Upper lobe of right lung (tissue), 1 donor: ENCODE measurements around the gene CNIH2. TPM values are rescaled to one million over a fixed set of nuclear protein-coding genes. Genes with fewer than 3 reads are reported as not detected.

Source experiments
- ATAC-seq: fragments of 200-7000 bp; cut with Tn5 transposase; one replicate; pipeline ENCODE4 v1.9.1; 2020; ENCODE audit warnings: mild to moderate bottlenecking, moderate library complexity
- DNase-seq: peaks from one replicate; pipeline ENCODE4 v3.0.0-alpha.2; 2020
- H3K27ac ChIP-seq: fragments of 200-600 bp; one replicate; pipeline ENCODE4 v1.8.0; 2022
- H3K27me3 ChIP-seq: fragments of 200-600 bp; one replicate; pipeline ENCODE4 v1.8.0; 2022; ENCODE audit warnings: mild to moderate bottlenecking
- H3K36me3 ChIP-seq: fragments of 200-600 bp; one replicate; pipeline ENCODE4 v1.8.0; 2022
- H3K4me1 ChIP-seq: fragments of 200-600 bp; one replicate; pipeline ENCODE4 v1.8.0; 2022
- H3K4me3 ChIP-seq: fragments of 200-600 bp; one replicate; pipeline ENCODE4 v1.8.0; 2022; ENCODE audit warnings: mild to moderate bottlenecking
- H3K9me3 ChIP-seq: fragments of 200-600 bp; one replicate; pipeline ENCODE4 v1.8.0; 2022
- CTCF ChIP-seq: fragments of 200-600 bp; IDR thresholded peaks from one replicate; pipeline ENCODE4 v1.8.0; 2022; ENCODE audit warnings: antibody characterized with exemption
- intact Hi-C: fragments of 100-400 bp; cut with DNase I; formaldehyde crosslinking; loops from one replicate; pipeline ENCODE4 v1.11.0; 2022
- total RNA-seq: library from RNA; stranded (reverse); fragmentation: NEBNext Ultra II Directional; extraction: Animal tissue kit (Norgen Biotek cat#: 25700); gene quantifications from one replicate; pipeline ENCODE4 v1.2.1, GENCODE V29; 2021
- donor health status: DM: no; HTN: yes; CAD: no; lungs with severe emphysema.

Gene CNIH2
- total RNA-seq, 1 donor from 2014 or later, result 1.6 TPM

GRCh38 chr11:66263785-66264184 lies 14.2 kb upstream of the CNIH2 start:
- ATAC-seq (no peak), DNase-seq (no peak)
- Histone ChIP-seq H3K36me3 (no peaks in the 10 kb centered on the region), H3K27ac (no peak overlapping the region), H3K9me3 (no peaks in the 10 kb centered on the region), H3K4me1 (peaks cover under 1% of the 10 kb centered on the region), H3K27me3 (no peaks in the 10 kb centered on the region), H3K4me3 (no peak overlapping the region)
- TF ChIP-seq CTCF, result no peak
- intact Hi-C loops, result no loop called here

- no peaks in the 10 kb centered on the region for H3K36me3 ChIP-seq
- no peak overlapping the region for H3K27ac ChIP-seq
- H3K4me1 ChIP-seq, result peaks cover 3% of the 10 kb centered on the region
Measured at GRCh38 chr11:66264383-66264782, 13.6 kb upstream of the CNIH2 start.

GRCh38 chr11:66264914-66265313 lies 13.1 kb upstream of the CNIH2 start:
- Histone ChIP-seq H3K27ac (no peak overlapping the region), H3K9me3 (no peaks in the 10 kb centered on the region), H3K27me3 (no peaks in the 10 kb centered on the region), H3K36me3 (no peaks in the 10 kb centered on the region), H3K4me3 (no peak overlapping the region), H3K4me1 (peaks cover 8% of the 10 kb centered on the region)
- intact Hi-C loops, result no loop called here
- TF ChIP-seq CTCF, result peak; percentile 21
- no peak for ATAC-seq
- no peak for DNase-seq

More at GRCh38 chr11:66264383-66264782, 13.6 kb upstream of the CNIH2 start:
- DNase-seq (no peak), ATAC-seq (no peak)
- no peak for TF ChIP-seq CTCF
- intact Hi-C loops, result no loop called here
- H3K27me3 ChIP-seq, result no peaks in the 10 kb centered on the region
- no peaks in the 10 kb centered on the region for H3K9me3 ChIP-seq
- no peak overlapping the region for H3K4me3 ChIP-seq

GRCh38 chr11:66265531-66266377 lies 12.2 kb upstream of the CNIH2 start:
- intact Hi-C loops, result no loop called here
- Histone ChIP-seq H3K36me3 (no peaks in the 10 kb centered on the region), H3K9me3 (no peaks in the 10 kb centered on the region), H3K27me3 (no peaks in the 10 kb centered on the region), H3K4me3 (no peak overlapping the region), H3K4me1 (peaks cover 15% of the 10 kb centered on the region), H3K27ac (no peak overlapping the region)
- DNase-seq (no peak), ATAC-seq (no peak)
- no peak for TF ChIP-seq CTCF

GRCh38 chr11:66266378-66267038 lies 11.5 kb upstream of the CNIH2 start:
- Histone ChIP-seq H3K27ac (peak overlapping the region; percentile 90), H3K4me3 (peak overlapping the region; percentile 99), H3K4me1 (peaks cover 16% of the 10 kb centered on the region), H3K27me3 (no peaks in the 10 kb centered on the region), H3K9me3 (no peaks in the 10 kb centered on the region), H3K36me3 (peaks cover under 1% of the 10 kb centered on the region)
- no peak for TF ChIP-seq CTCF
- intact Hi-C loops, result no loop called here
- DNase-seq (peak; percentile 65), ATAC-seq (no peak)
